Heart left ventricle (tissue), 13 donors: Measurements from ENCODE around the gene APLN.

ENCODE experiments used
- CTCF ChIP-seq, 12 donors: fragments of 200-600 bp; sonication (generic) in 4 of 12; IDR thresholded peaks; one replicate each; pipeline versions ENCODE4 v1.5.0 to v1.8.0; 2018 to 2022; ENCODE audit warnings: antibody characterized with exemption in 12 of 12, mild to moderate bottlenecking in 5 of 12
- POLR2A ChIP-seq, 2 donors: fragments of 450-650 bp; IDR thresholded peaks; one replicate each; pipeline ENCODE4 v1.6.1; 2017; ENCODE audit warnings: antibody characterized with exemption in 2 of 2, mild to moderate bottlenecking in 2 of 2, moderate library complexity in 2 of 2
- donor health status: ischemic (EF 13 %, LVEDD 7.1; RV severe dilation, severe dysfunction).
- donor health status: DM: no; HTN: yes; CAD: no.
- donor health status: DM: no; HTN: no; CAD: no.
- donor health status: ischemic (EF 25% LVEDD 6.9; RV normal size, moderate dysfunction).
- donor health status: ischemic (EF 25% LVEDD 5.7; RV mildly dilated, moderate dysfunction).
- donor health status: ischemic (EF 35%, LVEDD 5.7; RV mildly dilated, moderate dysfunction).
- donor health status: nonischemic (EF 11% LVEDD 7.7; RV severe dilation, severe dysfunction).
- donor health status: DM: yes; HTN: yes; CAD: no.
- donor health status: PGD.
- donor health status: ischemic (EF 29% LVEDD 5.4; RV normal size, mild dysfunction).
- donor health status: nonischemic (EF 23%, LVEDD 6.1; RV moderate dilation, normal function).

- TF ChIP-seq CTCF (IDR thresholded peaks at IDR 0.05) (no peak), POLR2A (IDR thresholded peaks at IDR 0.05) (no peak)
These were observed 22.9 kb downstream of the APLN start for GRCh38 chrX:129631849-129632248.
